Endodermal cell (in vitro differentiated cells): ENCODE results near the gene GSTA1. TPM values are rescaled to one million over a fixed set of nuclear protein-coding genes. Genes with fewer than 3 reads are reported as not detected.
"Not testable (repeated sequence)": the region's sequence is repeated elsewhere in the genome, so short reads cannot be mapped to it uniquely, and the experiment has no call there.

ENCODE experiments used
- DNase-seq: peaks from one replicate; pipeline ENCODE4 v3.0.0-alpha.2; 2017
- H3K27ac ChIP-seq: 2 replicates; pipeline ENCODE4 v1.5.1; 2013; ENCODE audit warnings: mild to moderate bottlenecking, low read depth, low read length, moderate library complexity
- H3K27me3 ChIP-seq: 2 replicates; pipeline ENCODE4 v1.6.1; 2013; ENCODE audit warnings: mild to moderate bottlenecking, low read length, moderate library complexity; ENCODE audit not compliant: insufficient read depth, control insufficient read depth, poor library complexity, severe bottlenecking
- H3K36me3 ChIP-seq: 2 replicates; pipeline ENCODE4 v1.7.0; 2013; ENCODE audit warnings: mild to moderate bottlenecking, low read length, moderate library complexity; ENCODE audit not compliant: control insufficient read depth, insufficient read depth
- H3K4me1 ChIP-seq: one replicate; pipeline ENCODE4 v1.7.0; 2013; ENCODE audit warnings: low read length; ENCODE audit not compliant: control insufficient read depth, insufficient read depth
- H3K4me3 ChIP-seq: 2 replicates; pipeline ENCODE4 v1.5.1; 2013; ENCODE audit warnings: mild to moderate bottlenecking, low read length, moderate library complexity
- H3K9ac ChIP-seq: 2 replicates; pipeline ENCODE4 v1.6.1; 2013; ENCODE audit warnings: mild to moderate bottlenecking, low read length, moderate library complexity; ENCODE audit not compliant: poor library complexity, severe bottlenecking; ENCODE audit errors: extremely low read depth
- H3K9me3 ChIP-seq: 2 replicates; pipeline ENCODE4 v1.6.1; 2013; ENCODE audit warnings: mild to moderate bottlenecking, low read length, moderate library complexity; ENCODE audit not compliant: control insufficient read depth
- H3K27ac Mint-ChIP-seq: 2 replicates; pipeline ENCODE4 v1.8.0; 2020; ENCODE audit warnings: mixed read lengths
- H3K27me3 Mint-ChIP-seq: 2 replicates; pipeline ENCODE4 v1.8.0; 2021; ENCODE audit warnings: mild to moderate bottlenecking, mixed read lengths; ENCODE audit not compliant: insufficient read depth
- H3K36me3 Mint-ChIP-seq: 2 replicates; pipeline ENCODE4 v1.8.0; 2020; ENCODE audit warnings: low read depth, mixed read lengths
- H3K4me1 Mint-ChIP-seq: 2 replicates; pipeline ENCODE4 v1.8.0; 2020; ENCODE audit warnings: mixed read lengths
- H3K4me3 Mint-ChIP-seq: 2 replicates; pipeline ENCODE4 v1.8.0; 2020; ENCODE audit warnings: mild to moderate bottlenecking, moderate library complexity, mixed read lengths
- H3K9me3 Mint-ChIP-seq: 2 replicates; pipeline ENCODE4 v1.8.0; 2020; ENCODE audit warnings: mild to moderate bottlenecking, mixed read lengths
- CTCF ChIP-seq: fragments of 200-600 bp; sonication (generic); conservative IDR thresholded peaks from 2 replicates; pipeline ENCODE4 v1.5.0; 2021; ENCODE audit warnings: antibody characterized with exemption, mild to moderate bottlenecking
- WGBS, 2 experiments: methylation state at CpG; one replicate each; pipeline versions ENCODE4 v1.1.5 to v1.1.7; 2013; ENCODE audit warnings: missing lambda C conversion rate in 2 of 2, mixed read lengths in 1 of 2; ENCODE audit not compliant: insufficient coverage in 1 of 2, insufficient read length in 1 of 2; 5-methylcytosine and 5-hydroxymethylcytosine counted together
- long read RNA-seq, 4 experiments: library from polyadenylated mRNA in 2 of 4; library from RNA in 1 of 4; library from capped mRNA in 1 of 4; stranded (forward) in 3 of 4; unstranded in 1 of 4; transcript quantifications; one replicate each; pipeline ENCODE4 v2.0.0, GENCODE V29; 2020 to 2021; ENCODE audit warnings: inconsistent platforms in 1 of 4
- polyA plus RNA-seq, 2 experiments: library from polyadenylated mRNA; stranded (reverse); fragments of 50-300 nt; gene quantifications; one replicate each; pipeline ENCODE4 v1.2.3, GENCODE V29; 2013
- total RNA-seq, 2 donors: library from RNA; stranded (reverse); fragmentation: NEBNext Ultra II Directional in 1 of 2; extraction: Animal tissue kit (Norgen Biotek cat#: 25700) in 1 of 2; gene quantifications; 2 replicates in 1 of 2; 3 replicates in 1 of 2; pipeline ENCODE4 v1.2.1, GENCODE V29; 2021

Gene GSTA1
- total RNA-seq, result 1 to 10 TPM in 1 of 2 donors, not detected in 1; 2.4 TPM
- polyA plus RNA-seq (2013, experiment 1 of 2), result 1.9 TPM
- polyA plus RNA-seq (2013, experiment 2 of 2), result 2.7 TPM
- long read RNA-seq, experiment 1, partial matches to known transcripts, result 0 of 1 reads
- long read RNA-seq, experiment 1, other reads (novel, unspliced or antisense), result 0 of 1 reads
- long read RNA-seq, experiment 2, partial matches to known transcripts, result 0 of 4 reads
- long read RNA-seq, experiment 2, other reads (novel, unspliced or antisense), result 0 of 4 reads
- long read RNA-seq, experiment 3, result 0 reads
- long read RNA-seq, experiment 4, transcript GSTA1-201 (7 exons, 1,019 nt), result major isoform, 7 of 7 reads
- long read RNA-seq, experiment 4, partial matches to known transcripts, result 0 of 7 reads
- long read RNA-seq, experiment 4, other reads (novel, unspliced or antisense), result 0 of 7 reads

GRCh38 chr6:52803668-52804255 is at the start of gene GSTA1:
GSTA1 (minus strand) TSS chr6:52803816; CDS start chr6:52799267, 4,549 bp downstream.
- H3K27me3 ChIP-seq, H3K9ac ChIP-seq, H3K4me3 ChIP-seq, H3K4me3 Mint-ChIP-seq, H3K36me3 Mint-ChIP-seq, H3K9me3 ChIP-seq, H3K36me3 ChIP-seq, H3K27ac ChIP-seq, H3K27me3 Mint-ChIP-seq, H3K4me1 ChIP-seq, H3K27ac Mint-ChIP-seq, H3K9me3 Mint-ChIP-seq: not testable (repeated sequence)
- peak; percentile 50 for TF ChIP-seq CTCF
- peak; percentile 51 for DNase-seq
- peaks cover 18% of the 10 kb centered on the region for H3K4me1 Mint-ChIP-seq
- WGBS, 2 experiments, result 68 to 80% methylated on average over 1 to 4 of the region's 5 CpGs

GRCh38 chr6:52849137-52849536 is 45.5 kb upstream of the GSTA1 start:
- Histone ChIP-seq H3K36me3 (no peaks in the 10 kb centered on the region), H3K9me3 (no peaks in the 10 kb centered on the region), H3K27ac (no peak overlapping the region), H3K27me3 (no peaks in the 10 kb centered on the region), H3K9ac (no peak overlapping the region), H3K4me1 (no peaks in the 10 kb centered on the region), H3K4me3 (no peak overlapping the region)
- Mint-ChIP-seq H3K36me3 (no peaks in the 10 kb centered on the region), H3K9me3 (peaks cover 12% of the 10 kb centered on the region), H3K4me1 (no peaks in the 10 kb centered on the region), H3K4me3 (no peak overlapping the region), H3K27me3 (peaks cover 11% of the 10 kb centered on the region), H3K27ac (no peak overlapping the region)
- WGBS, 2 experiments, result 85 to 91% methylated on average over 4 of the region's 4 CpGs
- TF ChIP-seq CTCF, result no peak
- DNase-seq, result no peak

- Histone ChIP-seq H3K36me3 (no peaks in the 10 kb centered on the region), H3K9ac (no peak overlapping the region), H3K27me3 (no peaks in the 10 kb centered on the region), H3K4me3 (no peak overlapping the region), H3K9me3 (no peaks in the 10 kb centered on the region), H3K27ac (no peak overlapping the region), H3K4me1 (no peaks in the 10 kb centered on the region)
- no peak for DNase-seq
- H3K4me1 Mint-ChIP-seq, result no peaks in the 10 kb centered on the region
- H3K36me3 Mint-ChIP-seq, result no peaks in the 10 kb centered on the region
- TF ChIP-seq CTCF, result peak; percentile 40
- peaks cover 12% of the 10 kb centered on the region for H3K9me3 Mint-ChIP-seq
- peaks cover 12% of the 10 kb centered on the region for H3K27me3 Mint-ChIP-seq
- H3K4me3 Mint-ChIP-seq, result no peak overlapping the region
- WGBS, 2 experiments, result 64% methylated on average over 1 of the region's 1 CpG; no CpG with 5 or more reads in 1 of the 2 experiments
- H3K27ac Mint-ChIP-seq, result no peak overlapping the region
Observed at GRCh38 chr6:52846002-52846401, 42.4 kb upstream of the GSTA1 start.
